Activated B cell treated with CpG ODN at 0.5 μM for 24 hours (primary cell): ENCODE data around the gene LRRFIP2. TPM values are rescaled to one million over a fixed set of nuclear protein-coding genes. Genes with fewer than 3 reads are reported as not detected.
"Not testable (repeated sequence)": the region's sequence is repeated elsewhere in the genome, so short reads cannot be mapped to it uniquely, and the experiment has no call there.

ENCODE experiments used
- ATAC-seq: fragments of 200-7000 bp; cut with Tn5 transposase; one replicate; pipeline ENCODE4 v1.10.0; 2021; ENCODE audit warnings: low read depth, mild to moderate bottlenecking, moderate library complexity
- CTCF ChIA-PET: fragments of 350-600 bp; sonication (Branson Sonifier 250); formaldehyde crosslinking; loops from one replicate; lab custom pipeline; 2021; ENCODE audit warnings: antibody characterized with exemption; lab: Charles Lee
- POLR2A ChIA-PET: fragments of 350-600 bp; sonication (Branson Sonifier 250); formaldehyde crosslinking; loops from one replicate; lab custom pipeline; 2021; ENCODE audit warnings: antibody characterized with exemption; lab: Charles Lee
- DNase-seq: peaks from one replicate; pipeline ENCODE4 v3.0.0; 2022
- H3K27ac Mint-ChIP-seq: one replicate; pipeline ENCODE4 v1.8.0; 2020; ENCODE audit warnings: mixed read lengths
- H3K27me3 Mint-ChIP-seq: one replicate; pipeline ENCODE4 v1.8.0; 2021; ENCODE audit warnings: mixed read lengths
- H3K36me3 Mint-ChIP-seq: one replicate; pipeline ENCODE4 v1.8.0; 2021; ENCODE audit warnings: low read depth, mixed read lengths
- H3K4me1 Mint-ChIP-seq: one replicate; pipeline ENCODE4 v1.8.0; 2021; ENCODE audit warnings: mixed read lengths
- H3K4me3 Mint-ChIP-seq: one replicate; pipeline ENCODE4 v1.8.0; 2020; ENCODE audit warnings: mild to moderate bottlenecking, mixed read lengths
- H3K9me3 Mint-ChIP-seq: one replicate; pipeline ENCODE4 v1.8.0; 2020; ENCODE audit warnings: mixed read lengths
- intact Hi-C: fragments of 100-400 bp; cut with micrococcal nuclease; formaldehyde crosslinking; loops from one replicate; pipeline ENCODE4 v1.15.1; 2024
- total RNA-seq: library from RNA; stranded (reverse); gene quantifications from 2 replicates; pipeline ENCODE4 v1.2.3, GENCODE V29; 2022
- TF ChIP-seq, protein P1 (sequence below): fragments of 200-600 bp; IDR thresholded peaks from one replicate; pipeline ENCODE4 v1.8.0; 2022; ENCODE audit warnings: antibody characterized with exemption, mild to moderate bottlenecking

LRRFIP2 gene
- total RNA-seq, 1 donor from 2014 or later: 33.9 TPM

DNA sequence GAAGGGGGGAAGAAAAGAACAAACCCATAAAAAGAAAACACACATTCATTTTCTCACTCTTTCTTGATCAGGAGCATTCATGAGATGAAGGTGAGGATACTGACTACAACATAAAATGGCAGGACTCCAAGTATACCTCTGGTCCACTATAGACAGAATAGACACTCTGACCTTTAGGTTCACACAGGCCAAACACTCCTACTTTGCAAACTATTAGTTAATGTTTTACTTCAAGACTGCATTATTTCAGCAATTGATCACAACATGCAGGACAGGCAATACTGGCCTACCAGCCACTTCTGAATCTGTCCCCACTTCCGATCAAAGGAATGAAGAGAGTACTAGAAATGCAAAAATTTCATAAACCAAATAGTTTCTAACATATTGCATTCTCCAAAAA lies 47.0 kb downstream of the LRRFIP2 start:
- POLR2A ChIA-PET: no interaction called here
- CTCF ChIA-PET: no interaction called here
- DNase-seq: no peak
- Mint-ChIP-seq H3K27ac (no peak overlapping the region), H3K27me3 (no peaks in the 10 kb centered on the region), H3K9me3 (no peaks in the 10 kb centered on the region), H3K36me3 (peaks cover 15% of the 10 kb centered on the region), H3K4me1 (no peaks in the 10 kb centered on the region), H3K4me3 (no peak overlapping the region)
- no peak for ATAC-seq
- TF ChIP-seq, protein P1, sequence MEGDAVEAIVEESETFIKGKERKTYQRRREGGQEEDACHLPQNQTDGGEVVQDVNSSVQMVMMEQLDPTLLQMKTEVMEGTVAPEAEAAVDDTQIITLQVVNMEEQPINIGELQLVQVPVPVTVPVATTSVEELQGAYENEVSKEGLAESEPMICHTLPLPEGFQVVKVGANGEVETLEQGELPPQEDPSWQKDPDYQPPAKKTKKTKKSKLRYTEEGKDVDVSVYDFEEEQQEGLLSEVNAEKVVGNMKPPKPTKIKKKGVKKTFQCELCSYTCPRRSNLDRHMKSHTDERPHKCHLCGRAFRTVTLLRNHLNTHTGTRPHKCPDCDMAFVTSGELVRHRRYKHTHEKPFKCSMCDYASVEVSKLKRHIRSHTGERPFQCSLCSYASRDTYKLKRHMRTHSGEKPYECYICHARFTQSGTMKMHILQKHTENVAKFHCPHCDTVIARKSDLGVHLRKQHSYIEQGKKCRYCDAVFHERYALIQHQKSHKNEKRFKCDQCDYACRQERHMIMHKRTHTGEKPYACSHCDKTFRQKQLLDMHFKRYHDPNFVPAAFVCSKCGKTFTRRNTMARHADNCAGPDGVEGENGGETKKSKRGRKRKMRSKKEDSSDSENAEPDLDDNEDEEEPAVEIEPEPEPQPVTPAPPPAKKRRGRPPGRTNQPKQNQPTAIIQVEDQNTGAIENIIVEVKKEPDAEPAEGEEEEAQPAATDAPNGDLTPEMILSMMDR: no peak
- intact Hi-C loops: no loop called here

DNA sequence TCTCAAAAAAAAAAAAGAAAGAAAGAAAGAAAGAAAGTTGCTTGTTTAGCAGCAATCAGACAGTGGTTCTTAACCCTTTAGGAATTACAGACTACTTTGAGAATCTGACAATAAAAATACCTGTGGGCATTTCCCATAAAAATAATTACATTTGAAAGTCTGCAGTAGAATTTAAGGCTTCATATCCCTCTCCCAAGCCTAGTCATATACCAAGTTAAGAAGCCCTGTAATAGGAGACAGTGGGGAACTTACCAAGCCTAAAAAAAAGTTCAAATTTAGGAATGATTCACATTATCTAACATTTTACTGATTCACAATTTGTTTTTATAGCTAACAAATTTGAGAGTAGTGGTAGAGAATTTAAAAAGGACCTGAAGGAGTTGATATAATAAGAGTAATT lies 47.5 kb downstream of the LRRFIP2 start:
- peaks cover 20% of the 10 kb centered on the region for H3K36me3 Mint-ChIP-seq
- no peaks in the 10 kb centered on the region for H3K27me3 Mint-ChIP-seq
- CTCF ChIA-PET: no interaction called here
- H3K4me3 Mint-ChIP-seq: no peak overlapping the region
- POLR2A ChIA-PET: no interaction called here
- ATAC-seq (no peak), DNase-seq (no peak)
- intact Hi-C loops: no loop called here
- TF ChIP-seq, protein P1: no peak
- H3K4me1 Mint-ChIP-seq: no peaks in the 10 kb centered on the region
- peaks cover 2% of the 10 kb centered on the region for H3K9me3 Mint-ChIP-seq
- H3K27ac Mint-ChIP-seq: no peak overlapping the region

DNA sequence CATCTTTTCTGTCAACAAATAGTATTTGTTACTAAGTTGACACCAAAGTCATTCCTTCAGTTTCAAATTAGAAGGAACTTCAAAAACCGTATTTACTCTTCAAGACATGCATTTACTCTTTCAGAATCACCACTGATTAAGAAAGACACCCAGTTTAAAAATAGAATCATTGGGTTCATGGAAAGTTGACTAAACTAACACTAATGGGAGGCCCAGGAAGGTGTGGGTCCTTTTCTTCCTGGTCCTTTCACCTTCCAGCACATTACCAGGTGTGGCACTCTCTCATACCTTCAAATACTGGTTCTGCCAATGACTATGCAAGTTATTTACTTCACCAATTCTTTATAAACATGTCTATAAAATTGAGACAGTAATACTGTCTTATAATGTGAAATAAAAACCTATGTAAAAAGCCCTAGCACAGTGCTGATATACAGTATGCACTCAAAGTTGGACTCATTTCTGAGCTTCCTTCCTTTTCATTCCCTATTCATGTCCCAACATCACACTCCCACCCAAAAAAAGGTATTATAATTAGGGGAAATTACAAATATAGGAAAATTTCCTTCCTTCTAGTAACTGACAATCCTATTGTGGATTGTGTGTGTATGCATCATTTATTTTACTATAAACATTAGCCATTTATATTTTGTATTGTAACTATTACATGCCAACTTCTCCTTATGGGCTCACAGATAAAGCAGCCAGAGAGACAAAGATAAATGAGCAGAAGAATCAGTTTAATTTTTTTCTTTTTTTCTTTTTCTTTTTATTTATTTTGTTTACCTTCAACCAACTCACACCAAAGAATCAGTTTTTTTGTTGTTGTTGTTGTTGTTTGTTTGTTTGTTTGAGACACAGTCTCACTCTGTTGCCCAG lies 48.9 kb downstream of the LRRFIP2 start:
- ChIA-PET POLR2A (no interaction called here), CTCF (no interaction called here)
- Mint-ChIP-seq H3K27ac (no peak overlapping the region), H3K36me3 (peaks cover 24% of the 10 kb centered on the region), H3K9me3 (peaks cover 2% of the 10 kb centered on the region), H3K27me3 (no peaks in the 10 kb centered on the region), H3K4me3 (no peak overlapping the region), H3K4me1 (no peaks in the 10 kb centered on the region)
- ATAC-seq (no peak), DNase-seq (no peak)
- TF ChIP-seq, protein P1: no peak
- intact Hi-C loops: no loop called here

DNA sequence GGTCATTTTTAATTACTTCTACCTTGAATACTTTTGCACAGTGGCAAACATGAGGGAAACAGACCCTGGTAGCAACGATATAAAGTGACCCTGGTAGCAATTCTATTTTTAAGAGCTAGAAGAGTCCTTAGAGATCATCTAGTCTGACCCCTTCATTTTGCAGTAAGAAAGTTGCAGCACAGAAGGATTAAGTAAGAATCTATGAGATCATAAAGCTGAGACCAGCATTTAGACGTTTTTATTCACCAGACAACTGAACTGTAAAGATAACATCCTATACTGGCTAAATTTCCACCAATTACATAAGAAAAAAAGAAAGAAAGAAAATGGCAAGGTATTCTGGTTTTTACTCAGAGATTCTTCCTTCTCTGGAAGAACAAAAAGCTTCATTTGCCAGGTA lies 49.9 kb downstream of the LRRFIP2 start:
- intact Hi-C loops: no loop called here
- DNase-seq (no peak), ATAC-seq (no peak)
- no peaks in the 10 kb centered on the region for H3K27me3 Mint-ChIP-seq
- ChIA-PET POLR2A (no interaction called here), CTCF (no interaction called here)
- TF ChIP-seq, protein P1: no peak
- peaks cover 2% of the 10 kb centered on the region for H3K9me3 Mint-ChIP-seq
- no peak overlapping the region for H3K4me3 Mint-ChIP-seq
- no peak overlapping the region for H3K27ac Mint-ChIP-seq
- no peaks in the 10 kb centered on the region for H3K4me1 Mint-ChIP-seq
- H3K36me3 Mint-ChIP-seq: peaks cover 21% of the 10 kb centered on the region

- Mint-ChIP-seq H3K36me3 (peaks cover 24% of the 10 kb centered on the region), H3K9me3 (peaks cover 2% of the 10 kb centered on the region), H3K27me3 (no peaks in the 10 kb centered on the region), H3K27ac (no peak overlapping the region), H3K4me3 (no peak overlapping the region), H3K4me1 (no peaks in the 10 kb centered on the region)
- TF ChIP-seq, protein P1: no peak
- ChIA-PET CTCF (no interaction called here), POLR2A (no interaction called here)
- ATAC-seq (no peak), DNase-seq (no peak)
- intact Hi-C loops: no loop called here
Observed at GRCh38 chr3:37123292-37123691, 51.1 kb downstream of the LRRFIP2 start.

DNA sequence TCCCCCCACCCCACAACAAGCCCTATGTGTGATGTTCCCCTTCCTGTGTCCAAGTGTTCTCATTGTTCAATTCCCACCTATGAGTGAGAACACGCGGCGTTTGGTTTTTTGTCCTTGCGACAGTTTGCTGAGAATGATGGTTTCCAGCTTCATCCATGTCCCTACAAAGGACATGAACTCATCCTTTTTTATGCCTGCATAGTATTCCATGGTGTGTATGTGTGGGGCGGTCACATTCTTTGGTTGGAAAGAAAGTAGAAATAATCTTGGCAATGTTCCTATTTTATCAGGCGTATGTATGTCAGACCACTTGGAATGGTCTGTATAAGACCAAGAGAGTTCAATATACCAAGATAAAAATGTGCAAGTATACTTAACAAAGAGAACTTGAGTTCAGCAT lies 52.3 kb downstream of the LRRFIP2 start:
- H3K9me3 Mint-ChIP-seq, CTCF ChIA-PET, DNase-seq, H3K4me3 Mint-ChIP-seq, intact Hi-C loops, POLR2A ChIA-PET, H3K4me1 Mint-ChIP-seq, H3K27ac Mint-ChIP-seq, H3K27me3 Mint-ChIP-seq, ATAC-seq: not testable (repeated sequence)
- H3K36me3 Mint-ChIP-seq: peaks cover 20% of the 10 kb centered on the region
